RWPE2 (cell line): ENCODE data around the gene SLC35F5.
"Not testable (repeated sequence)": the region's sequence is repeated elsewhere in the genome, so short reads cannot be mapped to it uniquely, and the experiment has no call there.

Experiments
- ATAC-seq: fragments of 200-7000 bp; cut with Tn5 transposase; 3 replicates; pipeline ENCODE4 v1.9.1; 2021; ENCODE audit warnings: low read depth
- DNase-seq: peaks from one replicate; pipeline ENCODE4 v3.0.0-alpha.2; 2020; ENCODE audit warnings: low spot score
- H3K27ac ChIP-seq: fragments of 450-650 bp; 2 replicates; pipeline ENCODE4 v1.5.1; 2017; ENCODE audit warnings: mild to moderate bottlenecking; ENCODE audit not compliant: poor library complexity, severe bottlenecking
- H3K27me3 ChIP-seq: fragments of 250-450 bp; sonication (Bioruptor Pico); 2 replicates; pipeline ENCODE4 v1.5.1; 2021; ENCODE audit warnings: mild to moderate bottlenecking, moderate library complexity; ENCODE audit not compliant: insufficient read depth, poor library complexity, severe bottlenecking
- H3K36me3 ChIP-seq: fragments of 250-450 bp; sonication (Bioruptor Pico); 2 replicates; pipeline ENCODE4 v1.5.1; 2020; ENCODE audit warnings: low read depth, mild to moderate bottlenecking, moderate library complexity
- H3K4me1 ChIP-seq: fragments of 250-450 bp; sonication (Bioruptor Pico); 2 replicates; pipeline ENCODE4 v1.5.1; 2021; ENCODE audit warnings: mild to moderate bottlenecking, moderate library complexity; ENCODE audit not compliant: insufficient read depth, poor library complexity, severe bottlenecking
- H3K4me3 ChIP-seq: fragments of 250-450 bp; sonication (Bioruptor Pico); 2 replicates; pipeline ENCODE4 v1.5.1; 2021; ENCODE audit warnings: mild to moderate bottlenecking, moderate library complexity; ENCODE audit not compliant: severe bottlenecking
- H3K9me3 ChIP-seq: fragments of 250-450 bp; sonication (Bioruptor Pico); 2 replicates; pipeline ENCODE4 v1.5.1; 2021; ENCODE audit warnings: mild to moderate bottlenecking, moderate library complexity; ENCODE audit not compliant: severe bottlenecking
- CTCF ChIP-seq: fragments of 450-650 bp; IDR thresholded peaks from one replicate; pipeline ENCODE4 v1.5.1; 2017; ENCODE audit warnings: mild to moderate bottlenecking, moderate library complexity; ENCODE audit not compliant: poor library complexity, severe bottlenecking

Gene SLC35F5

GRCh38 chr2:113677330-113677729, 79.1 kb downstream of the SLC35F5 start:
- no peak for DNase-seq
- no peaks in the 10 kb centered on the region for H3K36me3 ChIP-seq
- no peak for ATAC-seq
- H3K27ac ChIP-seq, result no peak overlapping the region
- H3K4me3 ChIP-seq, result no peak overlapping the region
- H3K4me1 ChIP-seq, result no peaks in the 10 kb centered on the region
- TF ChIP-seq CTCF, result no peak
- peaks cover 2% of the 10 kb centered on the region for H3K9me3 ChIP-seq
- H3K27me3 ChIP-seq, result no peaks in the 10 kb centered on the region

GRCh38 chr2:113676623-113677266, 79.7 kb downstream of the SLC35F5 start:
- Histone ChIP-seq H3K4me3 (no peak overlapping the region), H3K4me1 (no peaks in the 10 kb centered on the region), H3K36me3 (no peaks in the 10 kb centered on the region), H3K9me3 (peaks cover 2% of the 10 kb centered on the region), H3K27me3 (no peaks in the 10 kb centered on the region), H3K27ac (no peak overlapping the region)
- no peak for TF ChIP-seq CTCF
- DNase-seq, result no peak
- no peak for ATAC-seq

- Histone ChIP-seq H3K9me3 (no peaks in the 10 kb centered on the region), H3K36me3 (no peaks in the 10 kb centered on the region), H3K4me1 (no peaks in the 10 kb centered on the region), H3K4me3 (no peak overlapping the region), H3K27me3 (no peaks in the 10 kb centered on the region), H3K27ac (no peak overlapping the region)
- no peak for TF ChIP-seq CTCF
- ATAC-seq (no peak), DNase-seq (no peak)
Measured at GRCh38 chr2:113675875-113676274, 80.6 kb downstream of the SLC35F5 start.

GRCh38 chr2:113672326-113672932, 84.0 kb downstream of the SLC35F5 start:
- TF ChIP-seq CTCF, result no peak
- H3K36me3 ChIP-seq, result no peaks in the 10 kb centered on the region
- H3K4me1 ChIP-seq, result no peaks in the 10 kb centered on the region
- no peaks in the 10 kb centered on the region for H3K9me3 ChIP-seq
- ATAC-seq (no peak), DNase-seq (no peak)
- H3K27ac ChIP-seq, result no peak overlapping the region
- no peaks in the 10 kb centered on the region for H3K27me3 ChIP-seq
- H3K4me3 ChIP-seq, result no peak overlapping the region

- not testable (repeated sequence) for ATAC-seq, H3K4me1 ChIP-seq, H3K4me3 ChIP-seq, H3K27me3 ChIP-seq, H3K36me3 ChIP-seq, H3K27ac ChIP-seq, DNase-seq, H3K9me3 ChIP-seq
Measured at GRCh38 chr2:113669013-113669412, 87.4 kb downstream of the SLC35F5 start.

- H3K27me3 ChIP-seq, H3K27ac ChIP-seq, H3K36me3 ChIP-seq, H3K4me1 ChIP-seq, H3K9me3 ChIP-seq, DNase-seq, H3K4me3 ChIP-seq, ATAC-seq: not testable (repeated sequence)
Measured at GRCh38 chr2:113664761-113665533, 91.5 kb downstream of the SLC35F5 start.

GRCh38 chr2:113663285-113664060, 93.0 kb downstream of the SLC35F5 start:
- ATAC-seq, H3K4me1 ChIP-seq, H3K36me3 ChIP-seq, H3K27ac ChIP-seq, H3K4me3 ChIP-seq, H3K9me3 ChIP-seq, DNase-seq, H3K27me3 ChIP-seq: not testable (repeated sequence)
